RWPE2 (cell line): ENCODE measurements around the gene GABARAPL1.
A peak's percentile ranks its signal among the peaks of the same experiment; 100 is the strongest.
"Not testable (repeated sequence)": the region's sequence is repeated elsewhere in the genome, so short reads cannot be mapped to it uniquely, and the experiment has no call there.

Experiments
- ATAC-seq: fragments of 200-7000 bp; cut with Tn5 transposase; 3 replicates; pipeline ENCODE4 v1.9.1; 2021; ENCODE audit warnings: low read depth
- DNase-seq: peaks from one replicate; pipeline ENCODE4 v3.0.0-alpha.2; 2020; ENCODE audit warnings: low spot score
- H3K27ac ChIP-seq: fragments of 450-650 bp; 2 replicates; pipeline ENCODE4 v1.5.1; 2017; ENCODE audit warnings: mild to moderate bottlenecking; ENCODE audit not compliant: poor library complexity, severe bottlenecking
- H3K27me3 ChIP-seq: fragments of 250-450 bp; sonication (Bioruptor Pico); 2 replicates; pipeline ENCODE4 v1.5.1; 2021; ENCODE audit warnings: mild to moderate bottlenecking, moderate library complexity; ENCODE audit not compliant: insufficient read depth, poor library complexity, severe bottlenecking
- H3K36me3 ChIP-seq: fragments of 250-450 bp; sonication (Bioruptor Pico); 2 replicates; pipeline ENCODE4 v1.5.1; 2020; ENCODE audit warnings: low read depth, mild to moderate bottlenecking, moderate library complexity
- H3K4me1 ChIP-seq: fragments of 250-450 bp; sonication (Bioruptor Pico); 2 replicates; pipeline ENCODE4 v1.5.1; 2021; ENCODE audit warnings: mild to moderate bottlenecking, moderate library complexity; ENCODE audit not compliant: insufficient read depth, poor library complexity, severe bottlenecking
- H3K4me3 ChIP-seq: fragments of 250-450 bp; sonication (Bioruptor Pico); 2 replicates; pipeline ENCODE4 v1.5.1; 2021; ENCODE audit warnings: mild to moderate bottlenecking, moderate library complexity; ENCODE audit not compliant: severe bottlenecking
- H3K9me3 ChIP-seq: fragments of 250-450 bp; sonication (Bioruptor Pico); 2 replicates; pipeline ENCODE4 v1.5.1; 2021; ENCODE audit warnings: mild to moderate bottlenecking, moderate library complexity; ENCODE audit not compliant: severe bottlenecking
- TF ChIP-seq, protein P1 (sequence below): fragments of 450-650 bp; IDR thresholded peaks from one replicate; pipeline ENCODE4 v1.5.1; 2017; ENCODE audit warnings: mild to moderate bottlenecking, moderate library complexity; ENCODE audit not compliant: poor library complexity, severe bottlenecking

Gene GABARAPL1

DNA sequence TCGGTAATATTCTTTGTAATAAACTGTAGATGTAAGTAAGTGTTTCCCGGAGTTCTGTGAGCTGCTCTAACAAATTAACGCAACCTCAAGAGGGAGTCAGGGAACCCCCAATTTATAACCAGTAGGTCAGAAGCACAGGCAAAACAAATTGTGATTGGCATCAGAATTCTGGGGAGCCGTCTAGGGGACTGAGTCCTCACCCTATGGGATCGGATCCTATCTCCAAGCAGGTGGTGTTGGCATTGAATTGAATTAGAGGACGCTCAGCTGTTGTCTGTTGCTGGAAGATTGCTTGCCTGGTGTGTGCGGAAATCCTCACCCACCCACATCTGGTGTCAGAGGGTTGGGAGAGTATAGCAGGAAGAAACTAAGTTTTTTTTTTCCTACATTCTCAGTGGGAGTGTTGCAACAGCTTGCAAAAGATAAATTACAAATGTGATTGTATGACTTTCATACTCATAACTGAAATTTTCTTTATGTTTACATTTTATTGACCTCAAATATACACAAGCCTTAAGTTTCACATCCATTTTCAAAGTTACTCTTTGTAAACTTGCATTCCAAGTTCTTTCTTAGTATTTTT lies 28.3 kb upstream of the GABARAPL1 start:
- TF ChIP-seq, protein P1, sequence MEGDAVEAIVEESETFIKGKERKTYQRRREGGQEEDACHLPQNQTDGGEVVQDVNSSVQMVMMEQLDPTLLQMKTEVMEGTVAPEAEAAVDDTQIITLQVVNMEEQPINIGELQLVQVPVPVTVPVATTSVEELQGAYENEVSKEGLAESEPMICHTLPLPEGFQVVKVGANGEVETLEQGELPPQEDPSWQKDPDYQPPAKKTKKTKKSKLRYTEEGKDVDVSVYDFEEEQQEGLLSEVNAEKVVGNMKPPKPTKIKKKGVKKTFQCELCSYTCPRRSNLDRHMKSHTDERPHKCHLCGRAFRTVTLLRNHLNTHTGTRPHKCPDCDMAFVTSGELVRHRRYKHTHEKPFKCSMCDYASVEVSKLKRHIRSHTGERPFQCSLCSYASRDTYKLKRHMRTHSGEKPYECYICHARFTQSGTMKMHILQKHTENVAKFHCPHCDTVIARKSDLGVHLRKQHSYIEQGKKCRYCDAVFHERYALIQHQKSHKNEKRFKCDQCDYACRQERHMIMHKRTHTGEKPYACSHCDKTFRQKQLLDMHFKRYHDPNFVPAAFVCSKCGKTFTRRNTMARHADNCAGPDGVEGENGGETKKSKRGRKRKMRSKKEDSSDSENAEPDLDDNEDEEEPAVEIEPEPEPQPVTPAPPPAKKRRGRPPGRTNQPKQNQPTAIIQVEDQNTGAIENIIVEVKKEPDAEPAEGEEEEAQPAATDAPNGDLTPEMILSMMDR, result no peak
- H3K27ac ChIP-seq, result no peak overlapping the region
- no peaks in the 10 kb centered on the region for H3K36me3 ChIP-seq
- no peak for ATAC-seq
- H3K4me3 ChIP-seq, result no peak overlapping the region
- H3K9me3 ChIP-seq, result no peaks in the 10 kb centered on the region
- no peaks in the 10 kb centered on the region for H3K27me3 ChIP-seq
- no peak for DNase-seq
- peaks cover 9% of the 10 kb centered on the region for H3K4me1 ChIP-seq

DNA sequence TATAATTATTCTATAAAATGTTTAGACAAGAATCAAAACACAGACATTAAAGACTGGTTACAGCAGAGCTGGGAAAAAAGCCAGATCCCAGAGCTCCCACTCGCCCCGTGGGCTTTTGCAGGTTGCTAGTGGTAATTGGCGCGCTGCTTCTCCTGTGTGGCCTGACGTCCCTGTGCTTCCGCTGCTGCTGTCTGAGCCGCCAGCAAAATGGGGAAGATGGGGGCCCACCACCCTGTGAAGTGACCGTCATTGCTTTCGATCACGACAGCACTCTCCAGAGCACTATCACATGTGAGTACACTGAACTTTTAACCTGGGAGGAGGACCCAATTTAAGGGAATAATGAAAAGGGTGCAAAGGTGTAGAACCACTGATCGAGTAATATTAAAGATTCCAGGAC lies 26.4 kb upstream of the GABARAPL1 start:
- Histone ChIP-seq H3K4me3 (no peak overlapping the region), H3K36me3 (no peaks in the 10 kb centered on the region), H3K27me3 (no peaks in the 10 kb centered on the region), H3K9me3 (no peaks in the 10 kb centered on the region), H3K27ac (no peak overlapping the region), H3K4me1 (peaks cover 9% of the 10 kb centered on the region)
- TF ChIP-seq, protein P1, result no peak
- ATAC-seq (no peak), DNase-seq (no peak)

DNA sequence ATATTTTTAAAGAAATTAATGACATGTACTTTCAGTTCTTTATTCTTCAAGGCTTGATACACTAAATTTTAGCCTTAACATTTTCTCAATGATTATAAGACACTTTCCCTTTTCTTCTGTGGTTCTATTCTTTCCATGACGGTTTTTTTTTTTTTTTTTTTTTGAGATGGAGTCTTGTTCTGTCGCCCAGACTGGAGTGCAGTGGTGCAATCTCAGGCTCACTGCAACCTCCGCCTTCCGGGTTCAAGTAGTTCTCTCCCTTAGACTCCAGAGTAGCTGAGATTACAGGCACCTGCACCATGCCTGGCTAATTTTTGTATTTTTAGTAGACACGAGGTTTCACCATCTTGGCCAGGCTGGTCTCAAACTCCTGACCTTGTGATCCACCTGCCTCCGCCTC lies 25.7 kb upstream of the GABARAPL1 start:
- not testable (repeated sequence) for H3K27ac ChIP-seq, H3K36me3 ChIP-seq, H3K9me3 ChIP-seq, H3K4me3 ChIP-seq, DNase-seq, ATAC-seq, H3K27me3 ChIP-seq
- H3K4me1 ChIP-seq, result peaks cover 13% of the 10 kb centered on the region

DNA sequence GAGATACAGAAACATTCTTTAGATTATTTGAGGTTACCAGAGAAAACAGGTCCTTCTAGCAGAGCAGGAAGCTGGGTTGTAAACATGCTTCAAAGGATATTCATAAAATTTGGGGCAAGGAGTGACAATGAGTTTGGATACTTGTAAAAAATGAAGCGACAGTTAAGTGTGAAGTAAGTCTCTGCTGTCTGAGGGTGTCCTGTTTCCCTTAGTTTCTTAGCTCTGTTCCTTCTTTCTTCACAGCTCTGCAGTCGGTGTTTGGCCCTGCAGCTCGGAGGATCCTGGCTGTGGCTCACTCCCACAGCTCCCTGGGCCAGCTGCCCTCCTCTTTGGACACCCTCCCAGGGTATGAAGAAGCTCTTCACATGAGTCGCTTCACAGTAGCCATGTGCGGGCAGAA lies 23.0 kb upstream of the GABARAPL1 start:
- Histone ChIP-seq H3K27me3 (no peaks in the 10 kb centered on the region), H3K9me3 (no peaks in the 10 kb centered on the region), H3K27ac (no peak overlapping the region), H3K4me1 (peaks cover 4% of the 10 kb centered on the region), H3K36me3 (no peaks in the 10 kb centered on the region), H3K4me3 (no peak overlapping the region)
- no peak for DNase-seq
- TF ChIP-seq, protein P1, result no peak
- ATAC-seq, result no peak

DNA sequence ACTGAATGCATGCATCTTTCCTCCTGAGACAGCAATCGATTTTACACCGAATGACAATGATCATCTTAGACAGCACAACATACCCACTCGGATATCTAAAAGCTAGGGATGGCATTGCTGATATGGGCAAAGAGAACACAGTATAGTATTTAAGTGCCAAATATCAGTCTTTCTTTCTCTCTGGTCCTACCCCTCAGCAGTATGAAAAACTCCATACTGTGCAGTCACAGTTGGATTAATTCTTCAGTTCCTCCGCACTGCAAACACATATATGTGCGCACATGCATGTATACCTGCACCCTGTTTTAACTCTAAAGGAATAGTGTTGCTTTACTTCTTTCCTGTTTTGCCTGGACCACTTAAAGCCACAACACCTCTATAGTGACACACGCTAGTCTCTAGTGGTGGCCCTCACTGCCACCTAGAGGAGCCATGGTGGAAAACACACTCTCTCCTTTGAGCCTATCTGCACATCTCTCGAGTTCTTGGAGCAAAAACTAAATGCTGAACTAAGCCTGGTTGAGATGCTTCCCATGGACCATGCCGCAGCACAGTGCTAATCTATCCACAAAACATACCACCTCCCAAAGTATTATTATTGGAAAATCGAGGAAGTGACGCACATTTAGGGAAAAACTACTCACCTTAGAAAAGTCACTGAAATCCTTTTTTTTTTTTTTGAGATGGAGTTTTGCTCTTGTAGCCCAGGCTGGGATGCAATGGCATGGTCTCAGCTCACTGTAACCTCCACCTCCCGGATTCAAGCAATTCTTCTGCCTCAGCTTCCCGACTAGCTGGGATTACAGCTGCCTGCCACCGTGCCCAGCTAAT lies 21.9 kb upstream of the GABARAPL1 start:
- peak; percentile 71 for ATAC-seq
- TF ChIP-seq, protein P1, result peak; percentile 64
- DNase-seq, result no peak

More for the DNA sequence above, 21.9 kb upstream of the GABARAPL1 start:
- H3K9me3 ChIP-seq, result no peaks in the 10 kb centered on the region
- no peaks in the 10 kb centered on the region for H3K36me3 ChIP-seq
- H3K27ac ChIP-seq, result no peak overlapping the region
- H3K4me3 ChIP-seq, result no peak overlapping the region
- H3K27me3 ChIP-seq, result no peaks in the 10 kb centered on the region
- H3K4me1 ChIP-seq, result peaks cover 4% of the 10 kb centered on the region
